Islet precursor cell (in vitro differentiated cells): ENCODE data around the gene SEC23IP.
"Not testable (repeated sequence)": the region's sequence is repeated elsewhere in the genome, so short reads cannot be mapped to it uniquely, and the experiment has no call there.

Experiments used
- DNase-seq: peaks from one replicate; pipeline ENCODE4 v3.0.0-alpha.2; 2018

SEC23IP gene

GRCh38 chr10:119883901-119884611 is 8.5 kb upstream of the SEC23IP start:
- not testable (repeated sequence) for DNase-seq

- not testable (repeated sequence) for DNase-seq
Observed at GRCh38 chr10:119886070-119886469, 6.5 kb upstream of the SEC23IP start.

DNA sequence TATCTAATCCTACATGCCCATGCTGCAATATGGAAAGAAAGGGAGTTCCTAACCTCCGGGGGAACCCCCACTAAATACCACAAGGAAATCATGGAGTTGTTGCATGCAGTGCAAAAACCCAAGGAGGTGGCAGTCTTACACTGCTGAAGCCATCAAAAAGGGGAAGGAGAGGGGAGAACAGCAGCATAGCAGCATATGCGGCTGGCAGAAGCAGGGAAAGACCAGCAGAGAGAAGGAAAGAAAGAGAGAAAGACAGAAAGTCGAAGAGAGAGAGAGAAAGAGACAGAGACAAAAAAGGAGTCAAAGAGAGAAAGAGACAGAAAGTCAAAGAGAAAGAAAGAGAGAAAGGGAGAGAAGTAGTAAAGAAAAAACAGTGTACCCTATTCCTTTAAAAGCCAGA is 3.8 kb upstream of the SEC23IP start:
- DNase-seq: not testable (repeated sequence)

GRCh38 chr10:119889201-119889600 is 3.3 kb upstream of the SEC23IP start:
- DNase-seq: not testable (repeated sequence)

DNA sequence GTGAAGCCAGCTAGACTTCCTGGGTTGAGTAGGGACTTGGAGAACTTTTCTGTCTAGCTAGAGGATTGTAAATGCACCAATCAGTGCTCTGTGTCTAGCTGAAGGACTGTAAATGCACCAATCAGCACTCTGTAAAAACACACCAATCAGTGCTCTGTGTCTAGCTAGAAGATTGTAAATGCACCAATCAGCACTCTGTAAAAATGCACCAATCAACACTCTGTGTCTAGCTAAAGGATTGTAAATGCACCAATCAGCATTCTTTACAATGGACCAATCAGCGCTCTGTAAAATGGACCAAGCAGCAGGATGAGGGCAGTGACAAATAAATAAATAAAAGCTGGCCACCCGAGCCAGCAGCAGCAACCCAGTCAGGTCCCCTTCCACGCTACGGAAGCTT is 2.2 kb upstream of the SEC23IP start:
- not testable (repeated sequence) for DNase-seq

- not testable (repeated sequence) for DNase-seq
Observed at GRCh38 chr10:119891849-119892187, 712 bp upstream of the SEC23IP start.

- no peak for DNase-seq
Observed at GRCh38 chr10:119893074-119893473, 544 bp downstream of the SEC23IP start.

DNA sequence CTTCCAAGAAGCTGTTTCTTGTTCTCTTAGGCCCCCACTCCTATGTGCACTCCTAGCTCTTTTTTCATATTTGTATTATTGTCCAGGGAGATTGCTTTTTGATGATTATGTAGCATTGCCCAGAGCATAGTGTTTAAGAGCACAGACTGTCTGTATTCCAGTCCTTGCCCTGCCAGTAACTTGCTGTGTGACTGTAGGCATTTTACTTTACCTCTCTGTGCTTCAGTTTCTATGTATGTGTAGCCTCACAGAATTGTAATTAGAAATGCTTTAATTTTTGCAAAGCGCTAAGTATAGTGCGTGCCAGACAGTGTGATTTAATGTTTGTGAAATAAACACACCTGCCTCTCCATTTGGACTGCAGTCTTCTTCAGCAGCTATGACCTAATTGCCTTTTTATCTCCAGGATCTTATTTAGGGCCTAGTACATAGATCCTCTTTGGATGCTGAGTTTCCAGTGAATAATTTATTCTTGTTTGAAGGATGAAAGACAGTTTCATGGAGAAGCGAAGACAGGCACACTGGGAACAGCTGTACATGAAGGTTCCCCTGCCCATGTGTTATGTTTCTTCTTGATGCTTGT is 1.4 kb downstream of the SEC23IP start:
- no peak for DNase-seq

DNA sequence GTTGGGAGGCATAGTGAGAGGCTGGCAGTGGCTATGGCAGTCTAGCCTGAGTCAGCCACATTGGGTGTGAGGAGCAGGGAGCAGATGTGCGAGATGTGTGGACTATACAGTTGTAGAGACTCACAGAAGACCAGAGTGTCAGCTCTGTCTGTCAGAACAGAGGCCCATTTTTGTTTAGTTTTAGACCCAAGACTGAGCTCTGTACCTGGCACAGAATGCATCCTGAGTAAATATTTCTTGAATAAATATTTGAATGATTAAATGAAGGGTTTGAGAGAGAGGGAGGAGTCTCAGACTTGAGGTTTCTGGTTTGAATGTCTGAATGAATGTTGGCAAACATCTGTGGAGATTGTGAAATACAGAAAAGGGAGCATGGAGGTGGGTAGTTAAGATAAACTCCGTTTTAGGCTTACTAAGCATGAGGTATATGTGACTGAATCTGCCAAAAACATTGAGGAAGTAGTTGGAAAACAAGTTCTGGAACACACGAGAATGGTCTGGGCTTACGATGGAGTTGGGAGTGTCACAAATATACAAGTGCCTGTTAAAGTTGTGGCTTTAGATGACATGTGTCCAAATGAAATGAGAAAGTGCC is 3.6 kb downstream of the SEC23IP start:
- DNase-seq: no peak

DNA sequence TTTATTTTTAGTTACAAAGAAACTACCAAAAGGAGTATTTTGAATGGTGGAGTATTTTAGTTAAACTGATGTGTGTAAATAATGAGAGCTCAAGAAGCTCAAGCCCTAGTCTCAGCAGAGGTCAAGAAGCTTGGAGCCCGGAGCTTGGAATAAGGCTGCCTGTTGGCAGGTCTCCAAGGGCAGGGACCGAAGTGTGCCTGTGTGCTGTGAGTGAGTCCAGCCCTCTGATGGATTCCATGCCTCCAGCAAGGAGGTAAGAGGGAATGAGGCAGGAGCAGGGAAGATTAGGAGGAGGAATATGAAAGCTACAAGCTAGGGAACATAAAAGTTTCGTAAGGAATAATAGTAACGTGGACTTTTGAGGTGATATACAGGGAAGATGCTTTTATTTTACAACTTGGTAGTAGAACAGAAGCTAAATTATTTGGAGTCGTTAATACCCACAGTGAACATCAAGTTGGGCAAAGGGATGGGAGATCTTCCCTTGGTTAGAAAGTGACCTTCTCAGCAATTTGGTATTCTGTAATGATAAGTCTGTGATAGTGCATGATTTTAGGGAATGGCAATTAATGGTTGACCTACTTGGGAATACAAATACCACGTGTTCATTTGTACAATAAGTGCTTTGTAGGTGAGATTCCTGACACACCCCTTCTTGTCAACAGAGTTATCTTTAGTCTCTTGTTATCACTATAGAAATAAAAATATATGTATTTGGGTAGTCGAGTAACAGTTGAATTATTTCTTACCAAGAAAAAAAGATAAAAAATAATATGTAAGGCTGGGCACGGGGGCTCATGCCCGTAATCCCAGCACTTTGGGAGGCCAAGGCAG is 4.6 kb downstream of the SEC23IP start:
- no peak for DNase-seq

DNA sequence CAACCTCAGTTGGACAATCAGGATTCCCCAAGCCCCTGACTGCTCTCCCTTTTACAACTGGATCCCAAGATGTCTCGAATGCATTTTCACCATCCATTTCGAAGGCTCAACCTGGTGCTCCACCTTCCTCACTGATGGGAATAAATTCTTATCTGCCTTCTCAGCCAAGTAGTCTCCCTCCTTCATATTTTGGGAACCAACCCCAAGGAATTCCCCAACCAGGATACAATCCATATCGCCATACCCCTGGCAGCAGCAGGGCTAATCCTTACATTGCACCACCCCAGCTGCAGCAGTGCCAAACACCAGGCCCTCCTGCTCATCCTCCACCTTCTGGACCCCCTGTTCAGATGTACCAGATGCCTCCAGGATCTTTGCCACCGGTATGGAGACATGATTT is 6.0 kb downstream of the SEC23IP start:
- DNase-seq: no peak

DNA sequence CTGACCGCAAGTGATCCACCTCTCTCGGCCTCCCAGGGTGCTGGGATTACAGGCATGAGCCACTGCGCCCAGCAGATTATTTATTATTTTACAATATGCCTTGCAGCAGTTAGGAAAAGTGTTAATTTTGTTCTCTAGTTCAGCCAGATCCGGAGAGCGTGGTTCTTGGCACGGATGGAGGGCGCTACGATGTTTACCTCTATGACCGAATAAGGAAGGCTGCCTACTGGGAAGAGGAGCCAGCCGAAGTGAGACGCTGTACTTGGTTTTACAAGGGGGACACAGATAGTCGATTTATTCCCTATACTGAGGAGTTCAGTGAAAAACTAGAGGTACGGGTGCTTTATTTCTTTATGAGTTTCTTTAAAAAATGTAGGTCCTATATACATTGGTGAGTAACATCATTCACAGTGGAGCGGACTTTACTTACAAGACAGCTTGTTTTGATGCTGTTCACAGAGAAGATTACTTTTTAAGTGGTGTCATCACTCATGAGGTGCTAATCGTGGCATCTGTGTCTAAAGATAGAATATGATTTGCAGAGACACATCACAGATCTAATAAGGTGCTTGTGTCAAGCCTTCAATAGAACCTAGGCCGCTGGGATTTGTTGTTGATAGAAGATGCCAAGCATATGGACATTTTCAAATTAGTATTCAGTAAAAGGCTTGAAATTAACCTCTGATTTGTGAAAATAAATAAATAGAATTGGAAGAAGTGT is 11.6 kb downstream of the SEC23IP start:
- DNase-seq: no peak

DNA sequence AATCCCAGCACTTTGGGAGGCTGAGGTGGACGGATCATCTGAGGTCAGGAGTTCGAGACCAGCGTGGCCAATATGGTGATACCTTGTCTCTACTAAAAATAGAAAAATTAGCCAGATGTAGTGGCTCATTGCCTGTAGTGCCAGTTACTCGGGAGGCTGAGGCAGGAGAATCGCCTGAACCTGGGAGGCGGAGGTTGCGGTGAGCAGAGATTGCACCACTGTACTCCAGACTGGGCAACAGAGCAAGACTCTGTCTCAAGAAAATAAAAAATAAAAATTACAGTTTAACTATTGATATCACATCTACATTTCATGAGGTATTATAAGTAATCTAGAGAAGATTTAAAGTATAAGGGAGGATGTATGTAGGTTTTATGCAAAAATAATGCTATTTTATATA is 15.2 kb downstream of the SEC23IP start:
- DNase-seq: not testable (repeated sequence)

GRCh38 chr10:119908166-119908565 is 15.6 kb downstream of the SEC23IP start:
- DNase-seq: no peak

DNA sequence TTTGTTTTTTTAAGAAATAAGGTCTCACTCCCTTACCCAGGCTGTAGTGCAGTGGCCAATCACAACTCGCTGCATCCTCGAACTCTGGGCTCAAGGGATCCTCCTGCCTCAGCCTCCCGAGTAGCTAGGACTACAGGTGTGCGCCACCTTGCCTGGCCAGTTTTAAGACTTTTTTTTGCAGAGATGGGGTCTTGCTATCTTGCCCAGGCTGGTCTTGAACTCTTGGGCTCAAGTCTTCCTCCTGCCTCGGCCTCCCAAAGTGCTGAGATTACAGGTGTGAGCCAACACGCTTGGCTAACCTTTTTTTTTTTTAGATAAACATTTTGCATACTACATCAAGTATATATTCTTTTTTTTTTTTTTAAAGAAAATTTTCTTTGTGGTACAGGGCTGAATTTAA is 18.2 kb downstream of the SEC23IP start:
- DNase-seq: no peak

GRCh38 chr10:119917777-119918176 is 25.2 kb downstream of the SEC23IP start:
- no peak for DNase-seq

DNA sequence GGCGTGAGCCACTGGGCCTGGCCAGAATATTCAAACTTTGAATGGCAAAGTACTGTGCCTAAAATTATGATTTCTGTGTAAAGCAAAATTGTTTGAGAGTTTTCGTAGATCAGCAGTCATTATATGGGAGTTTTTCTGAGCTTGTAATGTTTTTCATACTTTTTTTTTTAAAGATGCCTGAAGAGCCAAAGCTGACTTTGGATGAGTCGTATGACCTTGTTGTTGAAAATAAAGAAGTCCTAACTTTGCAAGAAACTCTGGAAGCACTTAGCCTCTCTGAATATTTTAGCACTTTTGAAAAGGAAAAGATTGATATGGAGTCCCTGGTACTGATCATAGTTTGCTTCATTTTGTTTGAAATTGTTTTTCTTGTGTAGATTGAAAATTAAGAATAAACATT is 26.7 kb downstream of the SEC23IP start:
- no peak for DNase-seq

DNA sequence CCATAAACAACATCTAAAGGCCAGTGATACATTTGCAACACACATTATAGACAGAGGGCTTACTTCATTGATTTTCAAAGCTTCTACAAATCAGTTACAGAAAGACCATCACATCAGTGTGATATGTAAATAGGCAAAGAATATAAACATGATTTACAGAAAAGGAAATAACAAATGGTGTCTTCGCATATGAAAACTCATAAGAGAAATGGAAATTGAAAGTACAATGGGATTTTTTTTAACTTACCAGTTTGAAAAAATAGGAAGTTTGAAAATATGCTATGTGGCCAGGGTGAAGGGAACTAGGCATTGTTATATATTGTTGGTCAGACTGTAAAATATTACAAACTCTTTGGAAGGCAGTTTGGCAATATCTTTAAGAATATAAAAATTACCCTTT is 27.3 kb downstream of the SEC23IP start:
- DNase-seq: no peak

DNA sequence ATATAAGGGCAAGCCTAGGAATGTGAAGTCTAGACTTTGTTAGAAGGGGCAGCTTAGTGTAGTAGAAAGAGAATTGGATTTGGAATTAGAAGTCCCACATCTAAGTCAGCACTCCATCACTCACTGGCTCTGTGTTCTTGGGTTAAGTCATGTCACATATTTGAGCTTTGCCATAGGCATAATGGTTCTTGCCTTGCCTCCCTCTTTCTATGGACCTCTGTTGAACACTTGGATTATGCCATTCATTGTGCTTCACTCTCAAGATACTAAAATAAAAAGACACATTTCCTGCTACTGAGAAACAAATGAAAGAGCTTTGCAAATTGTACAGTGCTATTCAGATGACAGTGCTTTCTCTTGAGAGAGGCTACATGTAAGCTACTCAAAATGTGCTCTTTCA is 35.9 kb downstream of the SEC23IP start:
- DNase-seq: no peak

DNA sequence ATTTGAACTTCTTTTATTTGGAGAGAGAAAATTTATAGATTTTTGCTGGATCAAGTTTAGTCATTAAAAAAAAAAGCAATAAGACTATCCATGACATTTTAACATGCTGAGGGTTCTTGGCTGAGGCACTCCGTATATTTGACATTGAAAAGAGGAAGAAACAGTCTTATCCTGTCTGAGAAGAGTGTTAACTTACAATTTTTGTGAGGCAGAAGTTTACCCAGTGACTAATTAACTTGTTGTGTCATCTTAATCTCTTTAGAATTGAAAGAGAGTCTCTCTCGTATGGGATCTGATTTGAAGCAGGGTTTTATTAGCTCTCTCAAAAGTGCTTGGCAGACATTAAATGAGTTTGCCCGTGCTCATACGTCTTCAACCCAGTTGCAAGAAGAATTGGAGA is 39.3 kb downstream of the SEC23IP start:
- DNase-seq: no peak

GRCh38 chr10:119932631-119933030 is 40.1 kb downstream of the SEC23IP start:
- DNase-seq: no peak

DNA sequence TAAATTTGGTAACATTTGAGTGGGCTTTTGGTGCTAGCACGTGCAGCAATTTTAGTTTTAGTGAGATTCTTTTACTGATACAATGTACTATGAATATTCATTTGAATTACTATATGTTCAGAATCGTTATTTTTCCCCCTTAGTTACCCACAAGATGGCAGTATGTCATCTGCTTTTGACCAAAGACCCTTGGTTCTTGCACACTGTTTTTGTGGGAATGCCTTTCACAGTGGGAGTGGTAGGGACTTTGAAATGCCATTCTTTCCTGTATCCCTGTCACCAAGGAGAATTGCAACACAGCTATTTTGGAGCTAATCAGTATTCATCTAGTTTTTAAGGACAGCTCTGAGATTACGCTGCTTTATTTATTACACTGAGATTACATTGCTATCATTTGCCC is 40.6 kb downstream of the SEC23IP start:
- no peak for DNase-seq

DNA sequence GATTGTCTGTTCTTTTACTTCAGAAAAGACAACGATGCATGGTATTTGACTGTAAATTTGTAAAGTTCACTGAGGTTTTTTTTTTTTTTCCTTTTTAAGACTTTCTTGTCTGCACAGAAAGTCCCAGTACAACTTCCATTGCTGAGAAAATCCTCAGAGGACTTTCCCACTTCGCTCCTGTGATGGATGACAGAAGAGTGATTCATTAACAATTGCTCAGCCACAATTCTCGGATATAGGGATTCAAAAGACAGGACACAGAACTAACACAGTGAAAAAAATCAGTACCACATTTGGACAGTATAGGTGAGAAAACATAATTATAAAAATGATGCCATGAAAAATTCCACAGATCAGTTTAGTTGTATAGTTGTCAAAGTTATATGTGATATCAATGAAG is 48.0 kb downstream of the SEC23IP start:
- DNase-seq: no peak
